GM18511 (cell line): Measurements from ENCODE around the gene SCGB1D1.

Source experiments
- ATAC-seq: cut with Tn5 transposase; IDR thresholded peaks from one replicate; pipeline ENCODE4 v1.9.1; 2021; ENCODE audit warnings: mild to moderate bottlenecking, moderate library complexity; ENCODE audit not compliant: unreplicated experiment

The SCGB1D1 gene

GRCh38 chr11:62221498-62221897, 31.5 kb downstream of the SCGB1D1 start:
- no peak for ATAC-seq

DNA sequence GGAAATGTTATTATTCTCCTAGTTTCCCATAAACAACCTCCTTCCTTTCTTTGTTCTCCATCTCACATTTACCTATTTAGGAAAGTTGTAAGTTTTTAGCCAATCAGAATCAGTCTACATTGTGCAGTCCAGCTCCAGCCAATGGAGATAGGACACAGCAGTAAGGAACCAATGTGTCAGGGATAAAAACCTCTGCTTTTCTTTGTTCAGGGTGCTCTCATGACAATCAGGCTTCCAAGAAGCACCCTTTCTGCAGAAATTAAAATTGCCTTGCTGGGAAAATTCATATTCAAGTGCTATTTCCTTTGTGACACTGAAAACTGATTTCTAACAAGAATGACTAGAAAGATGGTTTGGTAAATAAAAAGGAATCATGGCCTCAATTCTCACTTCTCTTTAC, 33.1 kb downstream of the SCGB1D1 start:
- no peak for ATAC-seq

GRCh38 chr11:62233730-62234129, 43.7 kb downstream of the SCGB1D1 start:
- ATAC-seq = no peak

DNA sequence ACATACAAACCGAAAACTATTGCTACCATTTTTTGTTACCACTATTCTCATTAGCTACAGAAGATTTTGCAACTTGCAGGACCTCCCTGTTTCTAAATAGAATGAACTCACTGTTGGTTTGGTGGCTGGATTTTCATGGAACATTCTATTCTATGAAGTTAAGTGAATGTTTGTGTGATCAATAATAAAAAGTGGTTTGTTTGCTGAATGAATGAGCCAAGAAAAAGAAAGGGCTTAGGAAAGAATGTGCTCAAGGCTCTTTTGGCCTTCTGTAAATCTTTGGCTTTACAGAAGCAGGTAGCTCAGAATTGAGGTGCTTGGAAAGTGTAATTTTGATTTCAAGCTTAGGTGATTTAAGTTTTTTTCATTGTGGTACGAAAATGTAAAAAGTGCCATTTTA, 46.2 kb downstream of the SCGB1D1 start:
- no peak for ATAC-seq

DNA sequence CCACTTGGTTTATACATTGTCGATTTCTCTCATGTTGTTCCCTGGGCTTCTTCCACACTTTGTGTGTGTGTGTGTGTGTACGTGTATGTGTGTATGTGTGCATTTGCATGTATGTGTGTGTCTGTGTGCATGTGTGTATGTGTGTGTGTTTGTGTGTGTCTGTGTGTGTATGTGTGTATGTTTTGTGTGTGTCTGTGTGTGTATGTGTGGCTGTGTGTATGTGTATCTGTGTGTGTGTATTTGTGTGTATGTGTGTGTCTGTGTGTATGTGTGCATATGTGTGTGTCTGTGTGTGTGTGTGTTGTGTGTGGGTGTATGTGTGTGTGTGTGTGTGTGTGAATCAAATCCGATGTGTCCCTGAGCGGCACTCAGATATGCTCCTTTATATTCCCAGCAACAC, 47.5 kb downstream of the SCGB1D1 start:
- ATAC-seq = no peak

GRCh38 chr11:62238151-62238550, 48.1 kb downstream of the SCGB1D1 start:
- no peak for ATAC-seq

GRCh38 chr11:62241095-62241494, 51.1 kb downstream of the SCGB1D1 start:
- no peak for ATAC-seq

- no peak for ATAC-seq
Observed at GRCh38 chr11:62242021-62242420, 52.0 kb downstream of the SCGB1D1 start, which contains the start of gene SCGB1D2. Gene SCGB1D2 (plus strand): TSS chr11:62242239. CDS start chr11:62242308, 69 bp downstream.
